SJCRH30 (cell line): Measurements from ENCODE around the gene TEAD1. TPM values are rescaled to one million over a fixed set of nuclear protein-coding genes. Genes with fewer than 3 reads are reported as not detected.

ENCODE experiments used
- DNase-seq, 2 experiments: peaks; one replicate each; pipeline ENCODE4 v3.0.0-alpha.2; 2015 to 2020
- H3K27ac ChIP-seq: fragments of 250-450 bp; sonication (Bioruptor Pico); 2 replicates; pipeline ENCODE4 v1.5.1; 2020; ENCODE audit warnings: mild to moderate bottlenecking, moderate library complexity
- H3K27me3 ChIP-seq: fragments of 250-450 bp; sonication (Bioruptor Pico); 2 replicates; pipeline ENCODE4 v1.5.1; 2020; ENCODE audit warnings: mild to moderate bottlenecking, moderate library complexity
- H3K36me3 ChIP-seq: fragments of 250-450 bp; sonication (Bioruptor Pico); 2 replicates; pipeline ENCODE4 v1.5.1; 2020; ENCODE audit warnings: mild to moderate bottlenecking, moderate library complexity
- H3K4me1 ChIP-seq: fragments of 250-450 bp; sonication (Bioruptor Pico); 2 replicates; pipeline ENCODE4 v1.5.1; 2020; ENCODE audit warnings: mild to moderate bottlenecking, moderate library complexity
- H3K4me3 ChIP-seq: fragments of 250-450 bp; sonication (Bioruptor Pico); 2 replicates; pipeline ENCODE4 v1.5.1; 2020; ENCODE audit warnings: mild to moderate bottlenecking, moderate library complexity
- H3K9me3 ChIP-seq: fragments of 250-450 bp; sonication (Bioruptor Pico); replicated peaks from 2 replicates; pipeline ENCODE4 v1.5.1; 2020; ENCODE audit warnings: mild to moderate bottlenecking, moderate library complexity
- total RNA-seq: library from RNA; depleted of rRNA; stranded (reverse); fragments of >200 nt; shearing (Covaris generic); gene quantifications from 2 replicates; pipeline ENCODE4 v1.2.3, GENCODE V29; 2014

The TEAD1 gene
- total RNA-seq, 1 experiment from 2014 or later, result 84.4 TPM

GRCh38 chr11:12818333-12819015, 144.3 kb downstream of the TEAD1 start:
- no peaks in the 10 kb centered on the region for H3K9me3 ChIP-seq
- no peak overlapping the region for H3K4me3 ChIP-seq
- no peaks in the 10 kb centered on the region for H3K36me3 ChIP-seq
- H3K27me3 ChIP-seq, result no peaks in the 10 kb centered on the region
- no peak for DNase-seq
- H3K4me1 ChIP-seq, result peaks cover 25% of the 10 kb centered on the region
- H3K27ac ChIP-seq, result no peak overlapping the region

GRCh38 chr11:12822392-12823022, 148.3 kb downstream of the TEAD1 start:
- Histone ChIP-seq H3K36me3 (0 out of 2 replicates have a peak, but pooled peaks cover 2% of the 10 kb centered on the region), H3K27ac (no peak overlapping the region), H3K4me3 (no peak overlapping the region), H3K4me1 (peaks cover 7% of the 10 kb centered on the region), H3K9me3 (no peaks in the 10 kb centered on the region), H3K27me3 (no peaks in the 10 kb centered on the region)
- no peak for DNase-seq

GRCh38 chr11:12824281-12825041, 150.2 kb downstream of the TEAD1 start:
- Histone ChIP-seq H3K27ac (no peak overlapping the region), H3K4me1 (peaks cover 11% of the 10 kb centered on the region), H3K27me3 (no peaks in the 10 kb centered on the region), H3K9me3 (no peaks in the 10 kb centered on the region), H3K36me3 (0 out of 2 replicates have a peak, but pooled peaks cover 2% of the 10 kb centered on the region), H3K4me3 (no peak overlapping the region)
- no peak for DNase-seq

- Histone ChIP-seq H3K9me3 (no peaks in the 10 kb centered on the region), H3K36me3 (0 out of 2 replicates have a peak, but pooled peaks cover 2% of the 10 kb centered on the region), H3K4me3 (no peak overlapping the region), H3K27ac (no peak overlapping the region), H3K4me1 (peaks cover 15% of the 10 kb centered on the region), H3K27me3 (no peaks in the 10 kb centered on the region)
- no peak for DNase-seq
These were observed 152.2 kb downstream of the TEAD1 start for GRCh38 chr11:12826441-12826840.

- H3K4me3 ChIP-seq, result peak overlapping the region; percentile 59
- no peak for DNase-seq
- H3K27me3 ChIP-seq, result no peaks in the 10 kb centered on the region
- H3K9me3 ChIP-seq, result no peaks in the 10 kb centered on the region
- H3K36me3 ChIP-seq, result 0 out of 2 replicates have a peak, but pooled peaks cover 2% of the 10 kb centered on the region
- peak overlapping the region; percentile 75 for H3K27ac ChIP-seq
- peaks cover 15% of the 10 kb centered on the region for H3K4me1 ChIP-seq
These were observed 153.1 kb downstream of the TEAD1 start for GRCh38 chr11:12827369-12827768.

GRCh38 chr11:12827929-12828812, 153.9 kb downstream of the TEAD1 start:
- DNase-seq, result peak; percentile 64 to 86
- H3K36me3 ChIP-seq, result 0 out of 2 replicates have a peak, but pooled peaks cover 2% of the 10 kb centered on the region
- H3K9me3 ChIP-seq, result no peaks in the 10 kb centered on the region
- no peaks in the 10 kb centered on the region for H3K27me3 ChIP-seq
- H3K4me1 ChIP-seq, result peaks cover 15% of the 10 kb centered on the region
- H3K4me3 ChIP-seq, result peak overlapping the region; percentile 59
- peak overlapping the region; percentile 75 for H3K27ac ChIP-seq

- DNase-seq, result no peak
- no peaks in the 10 kb centered on the region for H3K9me3 ChIP-seq
- no peaks in the 10 kb centered on the region for H3K27me3 ChIP-seq
- H3K36me3 ChIP-seq, result 0 out of 2 replicates have a peak, but pooled peaks cover 2% of the 10 kb centered on the region
- H3K4me3 ChIP-seq, result peak overlapping the region; percentile 59
- H3K27ac ChIP-seq, result peak overlapping the region; percentile 75
- peaks cover 15% of the 10 kb centered on the region for H3K4me1 ChIP-seq
These were observed 154.9 kb downstream of the TEAD1 start for GRCh38 chr11:12829131-12829530.

GRCh38 chr11:12829540-12830314, 155.5 kb downstream of the TEAD1 start:
- Histone ChIP-seq H3K36me3 (0 out of 2 replicates have a peak, but pooled peaks cover 2% of the 10 kb centered on the region), H3K9me3 (no peaks in the 10 kb centered on the region), H3K4me1 (peaks cover 15% of the 10 kb centered on the region), H3K27ac (no peak overlapping the region; the same call in 1 of the 2 replicates), H3K27me3 (no peaks in the 10 kb centered on the region), H3K4me3 (no peak overlapping the region)
- DNase-seq, result no peak

- Histone ChIP-seq H3K27me3 (no peaks in the 10 kb centered on the region), H3K4me3 (no peak overlapping the region), H3K4me1 (peaks cover 15% of the 10 kb centered on the region), H3K27ac (no peak overlapping the region), H3K36me3 (no peaks in the 10 kb centered on the region), H3K9me3 (no peaks in the 10 kb centered on the region)
- DNase-seq, result peak in 1 of 2 experiments; percentile 48
These were observed 157.4 kb downstream of the TEAD1 start for GRCh38 chr11:12831471-12832202.

- Histone ChIP-seq H3K9me3 (no peaks in the 10 kb centered on the region), H3K4me1 (peaks cover 12% of the 10 kb centered on the region), H3K4me3 (no peak overlapping the region), H3K27me3 (no peaks in the 10 kb centered on the region), H3K36me3 (no peaks in the 10 kb centered on the region), H3K27ac (no peak overlapping the region)
- peak in 1 of 2 experiments; percentile 41 for DNase-seq
These were observed 158.4 kb downstream of the TEAD1 start for GRCh38 chr11:12832480-12833224.

- no peak for DNase-seq
- H3K36me3 ChIP-seq, result no peaks in the 10 kb centered on the region
- H3K27me3 ChIP-seq, result no peaks in the 10 kb centered on the region
- peaks cover 7% of the 10 kb centered on the region; the same call in 1 of the 2 replicates for H3K4me1 ChIP-seq
- H3K27ac ChIP-seq, result no peak overlapping the region
- H3K9me3 ChIP-seq, result no peaks in the 10 kb centered on the region
- H3K4me3 ChIP-seq, result no peak overlapping the region
These were observed 159.9 kb downstream of the TEAD1 start for GRCh38 chr11:12834166-12834565.

- no peak for DNase-seq
- Histone ChIP-seq H3K4me1 (peaks cover 2% of the 10 kb centered on the region; the same call in 1 of the 2 replicates), H3K36me3 (no peaks in the 10 kb centered on the region), H3K9me3 (no peaks in the 10 kb centered on the region), H3K27ac (no peak overlapping the region), H3K27me3 (no peaks in the 10 kb centered on the region), H3K4me3 (no peak overlapping the region)
These were observed 160.4 kb downstream of the TEAD1 start for GRCh38 chr11:12834630-12835029.
